ENCODE results near the gene FARP1. TPM values are rescaled to one million over a fixed set of nuclear protein-coding genes. Genes with fewer than 3 reads are reported as not detected.

The FARP1 gene
- total RNA-seq, 4 donors from 2014 or later = 13.7 to 38.9 (median 30.2) TPM

- TF ChIP-seq CTCF (IDR thresholded peaks at IDR 0.05) = no peak
- DNase-seq (ENCODE audit: low spot score) = no peak
- ATAC-seq (ENCODE audit: low FRiP score) = no peak
These were observed 164.7 kb downstream of the FARP1 start for GRCh38 chr13:98307463-98308085.

GRCh38 chr13:98308086-98308911 is 165.4 kb downstream of the FARP1 start:
- no peak for ATAC-seq (ENCODE audit: low FRiP score)
- DNase-seq (ENCODE audit: low spot score) = no peak
- no peak for TF ChIP-seq CTCF (IDR thresholded peaks at IDR 0.05)

DNA sequence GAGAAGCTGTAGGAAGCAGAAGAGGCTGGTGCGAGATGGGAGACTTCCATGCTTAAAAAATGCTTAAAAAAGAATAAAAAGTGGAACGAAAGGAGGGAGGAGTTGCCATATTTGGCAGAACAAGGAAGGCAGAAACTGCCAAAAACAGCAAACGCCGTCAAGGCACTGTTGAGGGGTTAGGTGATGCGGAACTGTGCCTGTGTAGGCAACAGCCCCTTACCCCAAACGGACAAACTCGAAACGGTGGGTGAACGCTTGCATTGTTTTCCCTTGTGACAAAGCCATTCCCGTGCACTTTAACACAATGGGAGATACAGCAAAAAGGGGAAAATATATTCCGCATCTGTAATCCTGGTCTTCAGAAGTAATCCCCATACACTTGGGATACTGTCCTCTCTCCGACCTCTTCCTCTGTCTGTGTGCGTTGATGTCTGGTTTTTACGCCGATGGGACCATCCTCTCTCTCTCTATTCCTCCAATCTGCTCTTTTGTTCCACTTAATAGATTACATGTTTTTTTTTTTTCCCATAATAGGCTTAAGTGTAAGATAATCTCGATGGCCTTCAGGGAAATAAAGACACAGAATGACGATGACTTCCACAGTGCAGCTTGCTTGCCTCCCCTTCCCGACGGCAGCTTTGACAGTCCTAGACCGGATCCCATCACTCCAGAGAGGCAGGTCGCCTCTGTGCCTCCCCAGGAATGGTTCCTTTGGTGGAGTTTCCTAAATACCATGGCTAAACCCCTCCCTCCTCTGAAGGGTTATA is 166.9 kb downstream of the FARP1 start:
- no peak for TF ChIP-seq CTCF (IDR thresholded peaks at IDR 0.05)
- ATAC-seq (ENCODE audit: low FRiP score) (no peak), DNase-seq (ENCODE audit: low spot score) (no peak)

GRCh38 chr13:98310485-98311199 is 167.7 kb downstream of the FARP1 start:
- TF ChIP-seq CTCF (IDR thresholded peaks at IDR 0.05) = no peak
- ATAC-seq (ENCODE audit: low FRiP score) = no peak
- no peak for DNase-seq (ENCODE audit: low spot score)

- no peak for TF ChIP-seq CTCF (IDR thresholded peaks at IDR 0.05)
- no peak for ATAC-seq (ENCODE audit: low FRiP score)
- no peak for DNase-seq (ENCODE audit: low spot score)
These were observed 168.3 kb downstream of the FARP1 start for GRCh38 chr13:98311200-98311548.

DNA sequence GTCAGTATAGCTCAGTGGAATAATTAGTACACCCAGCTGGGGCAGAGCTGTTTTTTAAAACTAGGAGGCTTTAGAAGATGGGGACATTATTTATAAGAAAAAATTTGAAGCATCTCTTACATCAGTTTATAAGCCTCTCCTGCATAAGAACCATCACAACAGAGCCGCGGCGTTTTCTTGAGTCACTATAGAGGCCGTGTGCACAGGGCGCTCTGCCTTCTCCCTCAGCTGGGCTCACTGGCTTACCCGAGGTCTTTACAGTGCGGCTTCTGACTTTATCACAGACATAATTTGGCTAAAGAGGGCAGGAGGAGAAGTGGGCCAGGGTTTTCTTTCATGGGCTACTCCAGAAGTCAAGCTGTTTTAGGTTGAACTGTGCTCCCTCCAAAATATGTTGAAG is 169.7 kb downstream of the FARP1 start:
- no peak for TF ChIP-seq CTCF (IDR thresholded peaks at IDR 0.05)

More for the DNA sequence above, 169.7 kb downstream of the FARP1 start:
- no peak for ATAC-seq (ENCODE audit: low FRiP score)
- no peak for DNase-seq (ENCODE audit: low spot score)

Data from omental fat pad (tissue), 4 donors.